ENCODE results near the gene ST8SIA6.

ST8SIA6 gene

GRCh38 chr10:17385066-17385465, 69.3 kb downstream of the ST8SIA6 start:
- no peak for DNase-seq (ENCODE audit: low read depth)

- DNase-seq (ENCODE audit: low read depth), result no peak
Observed at GRCh38 chr10:17383801-17384555, 70.4 kb downstream of the ST8SIA6 start.

- no peak for DNase-seq (ENCODE audit: low read depth)
Observed at GRCh38 chr10:17381502-17382142, 72.8 kb downstream of the ST8SIA6 start.

GRCh38 chr10:17380888-17381287, 73.5 kb downstream of the ST8SIA6 start:
- DNase-seq (ENCODE audit: low read depth), result no peak

- DNase-seq (ENCODE audit: low read depth), result no peak
Observed at GRCh38 chr10:17380016-17380415, 74.4 kb downstream of the ST8SIA6 start.

GRCh38 chr10:17379151-17379690, 75.2 kb downstream of the ST8SIA6 start:
- no peak for DNase-seq (ENCODE audit: low read depth)

GRCh38 chr10:17375936-17376584, 78.3 kb downstream of the ST8SIA6 start:
- peak; percentile 14 for DNase-seq (ENCODE audit: low read depth)

- no peak for DNase-seq (ENCODE audit: low read depth)
Observed at GRCh38 chr10:17368708-17369272, 85.6 kb downstream of the ST8SIA6 start.

- DNase-seq (ENCODE audit: low read depth), result no peak
Observed at GRCh38 chr10:17366705-17367104, 87.7 kb downstream of the ST8SIA6 start.

- DNase-seq (ENCODE audit: low read depth), result no peak
Observed at GRCh38 chr10:17365402-17365801, 89.0 kb downstream of the ST8SIA6 start.

- DNase-seq (ENCODE audit: low read depth), result no peak
Observed at GRCh38 chr10:17358461-17358860, 95.9 kb downstream of the ST8SIA6 start.

- no peak for DNase-seq (ENCODE audit: low read depth)
Observed at GRCh38 chr10:17357781-17358180, 96.6 kb downstream of the ST8SIA6 start.

- DNase-seq (ENCODE audit: low read depth), result no peak
Observed at GRCh38 chr10:17356820-17357219, 97.6 kb downstream of the ST8SIA6 start.

GRCh38 chr10:17354781-17355180, 99.6 kb downstream of the ST8SIA6 start:
- DNase-seq (ENCODE audit: low read depth), result no peak

- DNase-seq (ENCODE audit: low read depth), result no peak
Observed at GRCh38 chr10:17353568-17354300, 100.7 kb downstream of the ST8SIA6 start.

- no peak for DNase-seq (ENCODE audit: low read depth)
Observed at GRCh38 chr10:17352583-17352982, 101.8 kb downstream of the ST8SIA6 start.

- no peak for DNase-seq (ENCODE audit: low read depth)
Observed at GRCh38 chr10:17351506-17351905, 102.9 kb downstream of the ST8SIA6 start.

- no peak for DNase-seq (ENCODE audit: low read depth)
Observed at GRCh38 chr10:17349717-17350116, 104.7 kb downstream of the ST8SIA6 start.

GRCh38 chr10:17348501-17349349, 105.7 kb downstream of the ST8SIA6 start:
- DNase-seq (ENCODE audit: low read depth), result no peak

- DNase-seq (ENCODE audit: low read depth), result no peak
Observed at GRCh38 chr10:17348011-17348500, 106.3 kb downstream of the ST8SIA6 start.

GRCh38 chr10:17344206-17344605, 110.2 kb downstream of the ST8SIA6 start:
- DNase-seq (ENCODE audit: low read depth), result no peak
